HEK293 (cell line): ENCODE data around the gene DLX6.

ENCODE experiments used
- CTCF ChIA-PET: fragments of 350-600 bp; formaldehyde crosslinking; extraction: SDS; loops from one replicate; lab custom pipeline; 2021; ENCODE audit warnings: antibody characterized with exemption; lab: Yijun Ruan, JAX
- POLR2A ChIA-PET: fragments of 300-600 bp; formaldehyde crosslinking; extraction: SDS; loops from one replicate; lab custom pipeline; 2020; ENCODE audit warnings: antibody characterized with exemption, inconsistent platforms; lab: Yijun Ruan, JAX
- H3K27ac ChIP-seq: fragments of 200-500 bp; sonication (Bioruptor generic); 2 replicates; pipeline ENCODE4 v1.5.1; 2014; ENCODE audit warnings: low read depth, low read length, control low read depth, inconsistent platforms; ENCODE audit errors: extremely low read depth
- H3K36me3 ChIP-seq, 2 experiments: fragments of 200-500 bp in 1 of 2; sonication (Bioruptor generic) in 1 of 2; 1 replicate in 1 of 2; 2 replicates in 1 of 2; pipeline ENCODE4 v1.5.1; 2014 to 2017; ENCODE audit warnings: inconsistent platforms in 2 of 2, low read length in 2 of 2; ENCODE audit not compliant: control insufficient read depth in 2 of 2, insufficient read depth in 1 of 2
- H3K4me1 ChIP-seq: fragments of 200-500 bp; sonication (Bioruptor generic); 2 replicates; pipeline ENCODE4 v1.5.1; 2014; ENCODE audit warnings: mild to moderate bottlenecking, low read length, inconsistent platforms; ENCODE audit not compliant: control insufficient read depth, insufficient read depth
- H3K4me3 ChIP-seq: 2 replicates; pipeline ENCODE4 v1.5.1; 2011; ENCODE audit warnings: low read depth, mild to moderate bottlenecking, control low read depth, low read length, moderate library complexity
- H3K9me3 ChIP-seq: fragments of 200-500 bp; sonication (Bioruptor generic); 2 replicates; pipeline ENCODE4 v1.5.1; 2014; ENCODE audit warnings: low read depth, low read length, inconsistent platforms; ENCODE audit not compliant: control insufficient read depth, insufficient read depth
- BCL11B ChIP-seq: fragments of 450-650 bp; formaldehyde crosslinking; IDR thresholded peaks from 2 replicates; pipeline ENCODE4 v1.5.1; 2016; ENCODE audit warnings: low read depth, missing biosample characterization, missing genetic modification characterization
- HOXD13 ChIP-seq: sonication (generic); formaldehyde crosslinking; IDR thresholded peaks from 2 replicates; pipeline ENCODE4 v1.8.0; 2022; ENCODE audit warnings: missing genetic modification reagents, borderline replicate concordance
- KLF1 ChIP-seq: fragments of 450-650 bp; formaldehyde crosslinking; IDR thresholded peaks from 2 replicates; pipeline ENCODE4 v1.5.1; 2016; ENCODE audit warnings: missing biosample characterization, missing genetic modification characterization
- SCRT1 ChIP-seq: fragments of 450-650 bp; formaldehyde crosslinking; IDR thresholded peaks from 2 replicates; pipeline ENCODE4 v1.5.1; 2016; ENCODE audit warnings: missing biosample characterization, missing genetic modification characterization, borderline replicate concordance
- YY2 ChIP-seq: fragments of 450-650 bp; formaldehyde crosslinking; IDR thresholded peaks from 2 replicates; pipeline ENCODE4 v1.5.1; 2016; ENCODE audit warnings: missing biosample characterization, missing genetic modification characterization
- ZBTB10 ChIP-seq: fragments of 450-650 bp; formaldehyde crosslinking; IDR thresholded peaks from 2 replicates; pipeline ENCODE4 v1.5.1; 2016; ENCODE audit warnings: missing biosample characterization, missing genetic modification characterization
- ZNF211 ChIP-seq: fragments of 450-650 bp; formaldehyde crosslinking; IDR thresholded peaks from 2 replicates; pipeline ENCODE4 v1.5.1; 2016; ENCODE audit warnings: low read depth, missing biosample characterization, missing genetic modification characterization
- ZNF248 ChIP-seq: fragments of 450-650 bp; formaldehyde crosslinking; IDR thresholded peaks from 2 replicates; pipeline ENCODE4 v1.5.1; 2017; ENCODE audit warnings: missing biosample characterization, missing genetic modification characterization
- ZNF266 ChIP-seq: fragments of 450-650 bp; formaldehyde crosslinking; IDR thresholded peaks from 2 replicates; pipeline ENCODE4 v1.5.1; 2016; ENCODE audit warnings: missing biosample characterization, missing genetic modification characterization, low read depth
- ZNF311 ChIP-seq: fragments of 450-650 bp; formaldehyde crosslinking; IDR thresholded peaks from 2 replicates; pipeline ENCODE4 v1.5.1; 2017; ENCODE audit warnings: missing biosample characterization, missing genetic modification characterization, borderline replicate concordance
- ZNF366 ChIP-seq: fragments of 450-650 bp; formaldehyde crosslinking; conservative IDR thresholded peaks from 2 replicates; pipeline ENCODE4 v1.5.1; 2016; ENCODE audit warnings: missing biosample characterization, missing genetic modification characterization
- ZNF501 ChIP-seq: fragments of 450-650 bp; formaldehyde crosslinking; IDR thresholded peaks from 2 replicates; pipeline ENCODE4 v1.5.1; 2016; ENCODE audit warnings: missing biosample characterization, missing genetic modification characterization
- ZNF530 ChIP-seq: fragments of 450-650 bp; formaldehyde crosslinking; IDR thresholded peaks from 2 replicates; pipeline ENCODE4 v1.5.1; 2016; ENCODE audit warnings: low read depth, missing biosample characterization, missing genetic modification characterization
- ZNF677 ChIP-seq: fragments of 450-650 bp; IDR thresholded peaks from 2 replicates; pipeline ENCODE4 v1.5.0; 2018; ENCODE audit warnings: missing biosample characterization, mild to moderate bottlenecking, missing genetic modification characterization, moderate library complexity
- ZNF768 ChIP-seq: fragments of 450-650 bp; formaldehyde crosslinking; IDR thresholded peaks from 2 replicates; pipeline ENCODE4 v1.5.1; 2018; ENCODE audit warnings: missing biosample characterization, mild to moderate bottlenecking, missing genetic modification characterization
- TF ChIP-seq, protein P1 (sequence below): fragments of 450-650 bp; formaldehyde crosslinking; IDR thresholded peaks from 2 replicates; pipeline ENCODE4 v1.5.1; 2016; ENCODE audit warnings: missing biosample characterization, missing genetic modification characterization
- TF ChIP-seq, protein P2 (sequence below): fragments of 450-650 bp; formaldehyde crosslinking; IDR thresholded peaks from 2 replicates; pipeline ENCODE4 v1.5.1; 2016; ENCODE audit warnings: missing biosample characterization, missing genetic modification characterization

Gene DLX6

DNA sequence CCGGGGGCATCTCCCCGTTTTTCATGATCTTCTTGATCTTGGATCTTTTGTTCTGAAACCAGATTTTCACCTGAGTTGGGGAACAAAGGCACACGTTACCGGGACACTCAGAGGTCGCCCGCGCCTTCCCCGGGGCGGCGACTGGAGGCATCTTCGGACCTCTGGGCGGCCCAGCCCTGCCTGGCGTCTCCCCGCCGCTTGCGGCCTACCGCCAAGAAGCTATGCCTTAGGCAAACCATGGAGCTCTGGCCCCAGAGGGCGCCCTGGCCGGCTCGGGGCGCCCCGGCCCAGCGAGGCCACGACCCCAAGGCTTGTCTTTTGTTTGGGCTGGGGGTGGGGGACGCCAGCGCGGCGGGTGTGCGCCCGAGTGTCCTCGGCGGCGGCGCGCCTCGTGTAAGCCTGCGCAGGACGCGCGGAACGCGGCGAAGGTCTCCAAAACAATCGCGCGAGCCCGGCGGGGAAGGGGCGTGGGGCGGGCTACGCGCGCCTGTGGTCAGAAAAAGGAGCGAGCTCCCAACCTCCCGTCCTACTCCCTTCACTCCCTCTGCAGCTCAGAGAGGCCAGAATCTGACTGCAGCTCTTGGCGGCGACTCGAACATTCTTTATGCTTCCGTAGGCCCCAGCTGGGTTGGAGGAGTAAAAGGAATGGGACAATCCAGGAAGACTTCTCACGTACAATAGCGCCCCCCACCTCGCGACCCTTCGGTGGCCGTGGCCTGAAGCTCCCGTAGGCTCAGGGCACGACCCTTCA lies 15.8 kb downstream of the DLX6 start:
- Histone ChIP-seq H3K4me1 (no peaks in the 10 kb centered on the region), H3K4me3 (no peak overlapping the region), H3K27ac (no peak overlapping the region), H3K36me3 (peaks cover 0 to 3% of the 10 kb centered on the region in 2 experiments; a peak in 1 of 3 replicates), H3K9me3 (no peaks in the 10 kb centered on the region)
- POLR2A ChIA-PET: interaction anchor here (0.5 to 2.3 kb wide), 2 partner anchors 16 to 639 kb away, joined by 6 read pairs; partner anchors contain the start of gene DLX6
- CTCF ChIA-PET: interaction anchor here (0.5 kb wide), 1 partner anchor 244 kb away, joined by 3 read pairs; no protein-coding TSS in a partner anchor
- no peak for TF ChIP-seq ZNF501 (tag by site-specific recombination)

DNA sequence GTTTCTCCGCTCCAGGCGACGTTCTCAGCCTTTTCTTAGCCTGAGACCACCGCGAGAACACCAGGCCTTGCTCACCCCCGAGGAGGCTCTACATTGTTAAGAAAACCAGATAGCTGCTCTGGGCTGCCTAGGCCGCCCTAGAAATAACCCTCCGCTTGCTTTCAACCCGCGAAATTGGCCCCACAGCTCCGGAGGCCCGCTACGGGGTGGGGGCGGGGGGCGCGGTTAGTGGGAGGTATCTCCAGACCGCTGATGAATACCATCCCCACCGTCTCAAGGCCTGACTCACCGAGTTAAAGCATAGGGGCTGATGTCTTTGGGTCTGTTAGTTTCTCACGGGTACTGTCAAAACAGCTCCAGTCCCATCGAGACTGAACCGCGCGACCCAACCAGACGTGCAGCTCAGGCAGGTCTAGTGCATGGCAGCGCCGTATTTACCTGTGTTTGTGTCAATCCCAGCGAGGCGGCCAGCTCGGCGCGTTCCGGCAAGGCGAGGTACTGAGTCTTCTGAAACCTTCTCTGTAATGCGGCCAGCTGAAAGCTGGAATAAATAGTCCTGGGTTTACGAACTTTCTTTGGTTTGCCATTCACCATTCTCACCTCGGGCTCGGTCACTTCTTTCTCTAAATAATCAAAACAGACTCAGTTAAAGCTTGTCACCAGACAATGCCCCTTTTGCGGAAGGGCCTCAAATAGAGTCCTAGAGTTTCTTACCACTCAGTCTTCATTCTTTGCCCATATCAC lies 16.6 kb downstream of the DLX6 start:
- CTCF ChIA-PET: interaction anchor here (0.5 kb wide), 1 partner anchor 244 kb away, joined by 3 read pairs; no protein-coding TSS in a partner anchor
- H3K4me1 ChIP-seq: no peaks in the 10 kb centered on the region
- H3K4me3 ChIP-seq: no peak overlapping the region
- H3K36me3 ChIP-seq: peaks cover 0 to 3% of the 10 kb centered on the region in 2 experiments; a peak in 1 of 3 replicates
- POLR2A ChIA-PET: interaction anchor here (0.5 kb wide), 1 partner anchor 640 kb away, joined by 6 read pairs; no protein-coding TSS in a partner anchor
- H3K27ac ChIP-seq: no peak overlapping the region
- TF ChIP-seq ZNF311 (no peak), ZNF530 (tag by site-specific recombination) (no peak), KLF1 (tag by site-specific recombination) (no peak), ZNF366 (no peak), BCL11B (no peak), YY2 (no peak), SCRT1 (tag by site-specific recombination) (no peak), ZNF768 (tag by site-specific recombination) (no peak), ZBTB10 (tag by site-specific recombination) (no peak)
- TF ChIP-seq, all 188 proteins: peak for 0
- H3K9me3 ChIP-seq: no peaks in the 10 kb centered on the region

GRCh38 chr7:97022491-97023306 lies 17.3 kb downstream of the DLX6 start:
- Histone ChIP-seq H3K4me3 (peak overlapping the region; percentile 90; the same call in 1 of the 2 replicates), H3K36me3 (peaks cover 0 to 3% of the 10 kb centered on the region in 2 experiments; a peak in 1 of 3 replicates), H3K4me1 (no peaks in the 10 kb centered on the region), H3K27ac (no peak overlapping the region), H3K9me3 (no peaks in the 10 kb centered on the region)
- CTCF ChIA-PET: interaction anchor here (1.7 kb wide), 1 partner anchor 16 kb away, joined by 6 read pairs; no protein-coding TSS in a partner anchor
- POLR2A ChIA-PET: interaction anchor here (1.3 kb wide), 1 partner anchor 8 kb away, joined by 4 read pairs; no protein-coding TSS in a partner anchor
- TF ChIP-seq, protein P1, sequence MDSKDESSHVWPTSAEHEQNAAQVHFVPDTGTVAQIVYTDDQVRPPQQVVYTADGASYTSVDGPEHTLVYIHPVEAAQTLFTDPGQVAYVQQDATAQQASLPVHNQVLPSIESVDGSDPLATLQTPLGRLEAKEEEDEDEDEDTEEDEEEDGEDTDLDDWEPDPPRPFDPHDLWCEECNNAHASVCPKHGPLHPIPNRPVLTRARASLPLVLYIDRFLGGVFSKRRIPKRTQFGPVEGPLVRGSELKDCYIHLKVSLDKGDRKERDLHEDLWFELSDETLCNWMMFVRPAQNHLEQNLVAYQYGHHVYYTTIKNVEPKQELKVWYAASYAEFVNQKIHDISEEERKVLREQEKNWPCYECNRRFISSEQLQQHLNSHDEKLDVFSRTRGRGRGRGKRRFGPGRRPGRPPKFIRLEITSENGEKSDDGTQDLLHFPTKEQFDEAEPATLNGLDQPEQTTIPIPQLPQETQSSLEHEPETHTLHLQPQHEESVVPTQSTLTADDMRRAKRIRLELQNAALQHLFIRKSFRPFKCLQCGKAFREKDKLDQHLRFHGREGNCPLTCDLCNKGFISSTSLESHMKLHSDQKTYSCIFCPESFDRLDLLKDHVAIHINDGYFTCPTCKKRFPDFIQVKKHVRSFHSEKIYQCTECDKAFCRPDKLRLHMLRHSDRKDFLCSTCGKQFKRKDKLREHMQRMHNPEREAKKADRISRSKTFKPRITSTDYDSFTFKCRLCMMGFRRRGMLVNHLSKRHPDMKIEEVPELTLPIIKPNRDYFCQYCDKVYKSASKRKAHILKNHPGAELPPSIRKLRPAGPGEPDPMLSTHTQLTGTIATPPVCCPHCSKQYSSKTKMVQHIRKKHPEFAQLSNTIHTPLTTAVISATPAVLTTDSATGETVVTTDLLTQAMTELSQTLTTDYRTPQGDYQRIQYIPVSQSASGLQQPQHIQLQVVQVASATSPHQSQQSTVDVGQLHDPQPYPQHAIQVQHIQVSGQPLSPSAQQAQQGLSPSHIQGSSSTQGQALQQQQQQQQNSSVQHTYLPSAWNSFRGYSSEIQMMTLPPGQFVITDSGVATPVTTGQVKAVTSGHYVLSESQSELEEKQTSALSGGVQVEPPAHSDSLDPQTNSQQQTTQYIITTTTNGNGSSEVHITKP (tag by site-specific recombination): no peak
- TF ChIP-seq ZNF266 (tag by site-specific recombination) (no peak), ZNF211 (tag by site-specific recombination) (no peak), ZNF248 (tag by site-specific recombination) (no peak), ZNF677 (tag by site-specific recombination) (no peak), HOXD13 (CRISPR knock-in tag) (no peak)
- TF ChIP-seq, protein P2, sequence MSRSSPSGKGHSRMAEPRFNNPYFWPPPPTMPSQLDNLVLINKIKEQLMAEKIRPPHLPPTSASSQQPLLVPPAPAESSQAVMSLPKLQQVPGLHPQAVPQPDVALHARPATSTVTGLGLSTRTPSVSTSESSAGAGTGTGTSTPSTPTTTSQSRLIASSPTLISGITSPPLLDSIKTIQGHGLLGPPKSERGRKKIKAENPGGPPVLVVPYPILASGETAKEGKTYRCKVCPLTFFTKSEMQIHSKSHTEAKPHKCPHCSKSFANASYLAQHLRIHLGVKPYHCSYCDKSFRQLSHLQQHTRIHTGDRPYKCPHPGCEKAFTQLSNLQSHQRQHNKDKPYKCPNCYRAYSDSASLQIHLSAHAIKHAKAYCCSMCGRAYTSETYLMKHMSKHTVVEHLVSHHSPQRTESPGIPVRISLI (tag by site-specific recombination): no peak
